Panc1 (cell line): ENCODE measurements around the gene FEN1. TPM values are rescaled to one million over a fixed set of nuclear protein-coding genes. Genes with fewer than 3 reads are reported as not detected.

Source experiments
- ATAC-seq: fragments of 200-7000 bp; cut with Tn5 transposase; 2 replicates; pipeline ENCODE4 v1.9.1; 2020; ENCODE audit warnings: mild to moderate bottlenecking, moderate library complexity
- BruUV-seq: library from RNA; stranded (reverse); fragments of 400-500 nt; replicated peaks from 2 replicates; lab custom pipeline; 2021; lab: Mats Ljungman, UMichigan
- CTCF ChIA-PET: fragments of 300-600 bp; sonication (Branson Sonifier 250); formaldehyde crosslinking; loops from one replicate; lab custom pipeline; 2022; ENCODE audit warnings: antibody characterized with exemption; lab: Charles Lee
- POLR2A ChIA-PET: fragments of 300-600 bp; sonication (Branson Sonifier 250); formaldehyde crosslinking; loops from one replicate; lab custom pipeline; 2022; ENCODE audit warnings: antibody characterized with exemption; lab: Charles Lee
- DNase-seq: peaks from one replicate; pipeline ENCODE4 v3.0.0-alpha.2; 2010; ENCODE audit warnings: low read depth, low spot score
- H3K27ac ChIP-seq: 2 replicates; pipeline ENCODE4 v1.5.1; 2011; ENCODE audit warnings: mild to moderate bottlenecking, low read length, inconsistent platforms
- H3K27me3 ChIP-seq: fragments of 200-500 bp; sonication (Bioruptor generic); 2 replicates; pipeline ENCODE4 v1.6.0; 2014; ENCODE audit warnings: low read length, inconsistent platforms; ENCODE audit not compliant: control insufficient read depth, insufficient read depth
- H3K36me3 ChIP-seq: fragments of 200-500 bp; sonication (Bioruptor generic); 2 replicates; pipeline ENCODE4 v1.5.1; 2014; ENCODE audit warnings: inconsistent platforms, mild to moderate bottlenecking, low read length, moderate library complexity; ENCODE audit not compliant: control insufficient read depth, insufficient read depth
- H3K4me1 ChIP-seq: 2 replicates; pipeline ENCODE4 v1.5.1; 2011; ENCODE audit warnings: inconsistent platforms, mild to moderate bottlenecking, low read length, moderate library complexity; ENCODE audit not compliant: control insufficient read depth, insufficient read depth
- H3K4me3 ChIP-seq, 2 experiments: 2 replicates each; pipeline ENCODE4 v1.5.1; 2011 to 2012; ENCODE audit warnings: low read depth in 2 of 2, low read length in 2 of 2, mild to moderate bottlenecking in 2 of 2, inconsistent platforms in 1 of 2, moderate library complexity in 1 of 2
- H3K9me3 ChIP-seq: fragments of 200-500 bp; sonication (Bioruptor generic); 2 replicates; pipeline ENCODE4 v1.5.1; 2014; ENCODE audit warnings: low read depth, mild to moderate bottlenecking, inconsistent platforms, low read length, moderate library complexity; ENCODE audit not compliant: control insufficient read depth, insufficient read depth
- POLR2AphosphoS5 ChIP-seq: IDR thresholded peaks from 2 replicates; pipeline ENCODE4 v1.6.1; 2012; ENCODE audit warnings: mild to moderate bottlenecking, low read depth, low read length, moderate library complexity
- SIN3A ChIP-seq: IDR thresholded peaks from 2 replicates; pipeline ENCODE4 v1.6.1; 2012; ENCODE audit warnings: low read depth, mild to moderate bottlenecking, low read length, moderate library complexity, borderline replicate concordance; ENCODE audit not compliant: insufficient read depth
- TCF7L2 ChIP-seq: IDR thresholded peaks from 2 replicates; pipeline ENCODE4 v1.6.1; 2011; ENCODE audit warnings: mild to moderate bottlenecking, low read depth, low read length, inconsistent platforms
- in situ Hi-C: cut with HindIII; loops from 2 replicates; pipeline ENCODE4 v1.10.0; 2016; ENCODE audit warnings: low sequenced_read_pairs, low pct_unique_long_range_greater_than_20kb
- intact Hi-C: fragments of 100-400 bp; cut with micrococcal nuclease; formaldehyde crosslinking; loops from one replicate; pipeline ENCODE4 v1.10.0; 2022; ENCODE audit not compliant: unreplicated experiment
- total RNA-seq: library from RNA; stranded (reverse); gene quantifications from one replicate; pipeline ENCODE4 v1.2.1, GENCODE V29; 2021; ENCODE audit not compliant: unreplicated experiment
- TF ChIP-seq, protein P1 (sequence below), 2 experiments: IDR thresholded peaks; 2 replicates each; pipeline ENCODE4 v1.6.1; 2011 to 2012; ENCODE audit warnings: low read depth in 2 of 2, control low read depth in 1 of 2, low read length in 1 of 2, mild to moderate bottlenecking in 1 of 2, moderate library complexity in 1 of 2; ENCODE audit not compliant: insufficient read depth in 1 of 2
- TF ChIP-seq, protein P2 (sequence below): fragments of 450-650 bp; IDR thresholded peaks from 2 replicates; pipeline ENCODE4 v1.5.1; 2017; ENCODE audit warnings: mild to moderate bottlenecking

FEN1 gene
- total RNA-seq, 1 experiment from 2014 or later = 67.6 TPM

DNA sequence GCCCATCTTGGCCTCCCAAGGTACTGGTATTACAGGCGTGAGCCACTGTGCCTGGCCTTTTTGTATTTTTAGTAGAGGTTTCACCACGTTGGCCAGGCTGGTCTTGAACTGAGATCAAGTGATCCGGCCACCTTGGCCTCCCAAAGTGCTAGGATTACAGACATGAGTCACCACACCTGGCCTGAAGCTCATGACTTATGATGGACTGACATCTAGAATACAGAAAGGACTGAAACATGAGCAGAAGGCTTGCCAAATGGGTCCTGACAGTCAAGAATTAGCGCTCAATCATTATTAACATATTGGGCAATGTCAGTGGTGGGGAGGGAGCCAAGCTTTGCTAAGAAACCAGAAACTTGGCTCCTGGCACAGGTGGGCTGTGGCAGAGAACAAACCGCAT lies 19.1 kb downstream of the FEN1 start:
- no peak overlapping the region for H3K27ac ChIP-seq
- ATAC-seq (no peak), DNase-seq (no peak)
- CTCF ChIA-PET = no interaction called here
- no peaks in the 10 kb centered on the region for H3K9me3 ChIP-seq
- in situ Hi-C loops = no loop called here
- TF ChIP-seq POLR2AphosphoS5 (no peak), TCF7L2 (no peak), SIN3A (no peak)
- TF ChIP-seq, protein P1, sequence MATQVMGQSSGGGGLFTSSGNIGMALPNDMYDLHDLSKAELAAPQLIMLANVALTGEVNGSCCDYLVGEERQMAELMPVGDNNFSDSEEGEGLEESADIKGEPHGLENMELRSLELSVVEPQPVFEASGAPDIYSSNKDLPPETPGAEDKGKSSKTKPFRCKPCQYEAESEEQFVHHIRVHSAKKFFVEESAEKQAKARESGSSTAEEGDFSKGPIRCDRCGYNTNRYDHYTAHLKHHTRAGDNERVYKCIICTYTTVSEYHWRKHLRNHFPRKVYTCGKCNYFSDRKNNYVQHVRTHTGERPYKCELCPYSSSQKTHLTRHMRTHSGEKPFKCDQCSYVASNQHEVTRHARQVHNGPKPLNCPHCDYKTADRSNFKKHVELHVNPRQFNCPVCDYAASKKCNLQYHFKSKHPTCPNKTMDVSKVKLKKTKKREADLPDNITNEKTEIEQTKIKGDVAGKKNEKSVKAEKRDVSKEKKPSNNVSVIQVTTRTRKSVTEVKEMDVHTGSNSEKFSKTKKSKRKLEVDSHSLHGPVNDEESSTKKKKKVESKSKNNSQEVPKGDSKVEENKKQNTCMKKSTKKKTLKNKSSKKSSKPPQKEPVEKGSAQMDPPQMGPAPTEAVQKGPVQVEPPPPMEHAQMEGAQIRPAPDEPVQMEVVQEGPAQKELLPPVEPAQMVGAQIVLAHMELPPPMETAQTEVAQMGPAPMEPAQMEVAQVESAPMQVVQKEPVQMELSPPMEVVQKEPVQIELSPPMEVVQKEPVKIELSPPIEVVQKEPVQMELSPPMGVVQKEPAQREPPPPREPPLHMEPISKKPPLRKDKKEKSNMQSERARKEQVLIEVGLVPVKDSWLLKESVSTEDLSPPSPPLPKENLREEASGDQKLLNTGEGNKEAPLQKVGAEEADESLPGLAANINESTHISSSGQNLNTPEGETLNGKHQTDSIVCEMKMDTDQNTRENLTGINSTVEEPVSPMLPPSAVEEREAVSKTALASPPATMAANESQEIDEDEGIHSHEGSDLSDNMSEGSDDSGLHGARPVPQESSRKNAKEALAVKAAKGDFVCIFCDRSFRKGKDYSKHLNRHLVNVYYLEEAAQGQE (IDR thresholded peaks at IDR 0.05; ENCODE audit: insufficient read depth in 1 of 2, low read depth in 2 of 2, low read length in 1 of 2) = no peak
- TF ChIP-seq, protein P2, sequence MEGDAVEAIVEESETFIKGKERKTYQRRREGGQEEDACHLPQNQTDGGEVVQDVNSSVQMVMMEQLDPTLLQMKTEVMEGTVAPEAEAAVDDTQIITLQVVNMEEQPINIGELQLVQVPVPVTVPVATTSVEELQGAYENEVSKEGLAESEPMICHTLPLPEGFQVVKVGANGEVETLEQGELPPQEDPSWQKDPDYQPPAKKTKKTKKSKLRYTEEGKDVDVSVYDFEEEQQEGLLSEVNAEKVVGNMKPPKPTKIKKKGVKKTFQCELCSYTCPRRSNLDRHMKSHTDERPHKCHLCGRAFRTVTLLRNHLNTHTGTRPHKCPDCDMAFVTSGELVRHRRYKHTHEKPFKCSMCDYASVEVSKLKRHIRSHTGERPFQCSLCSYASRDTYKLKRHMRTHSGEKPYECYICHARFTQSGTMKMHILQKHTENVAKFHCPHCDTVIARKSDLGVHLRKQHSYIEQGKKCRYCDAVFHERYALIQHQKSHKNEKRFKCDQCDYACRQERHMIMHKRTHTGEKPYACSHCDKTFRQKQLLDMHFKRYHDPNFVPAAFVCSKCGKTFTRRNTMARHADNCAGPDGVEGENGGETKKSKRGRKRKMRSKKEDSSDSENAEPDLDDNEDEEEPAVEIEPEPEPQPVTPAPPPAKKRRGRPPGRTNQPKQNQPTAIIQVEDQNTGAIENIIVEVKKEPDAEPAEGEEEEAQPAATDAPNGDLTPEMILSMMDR = no peak
- H3K4me3 ChIP-seq = no peak overlapping the region
- BruUV-seq = no TSS peak
- H3K4me1 ChIP-seq = 0 out of 2 replicates have a peak, but pooled peaks cover 4% of the 10 kb centered on the region
- intact Hi-C loops = no loop called here
- POLR2A ChIA-PET = no interaction called here
- peaks cover 12% of the 10 kb centered on the region; the same call in 1 of the 2 replicates for H3K36me3 ChIP-seq
- H3K27me3 ChIP-seq = no peaks in the 10 kb centered on the region

DNA sequence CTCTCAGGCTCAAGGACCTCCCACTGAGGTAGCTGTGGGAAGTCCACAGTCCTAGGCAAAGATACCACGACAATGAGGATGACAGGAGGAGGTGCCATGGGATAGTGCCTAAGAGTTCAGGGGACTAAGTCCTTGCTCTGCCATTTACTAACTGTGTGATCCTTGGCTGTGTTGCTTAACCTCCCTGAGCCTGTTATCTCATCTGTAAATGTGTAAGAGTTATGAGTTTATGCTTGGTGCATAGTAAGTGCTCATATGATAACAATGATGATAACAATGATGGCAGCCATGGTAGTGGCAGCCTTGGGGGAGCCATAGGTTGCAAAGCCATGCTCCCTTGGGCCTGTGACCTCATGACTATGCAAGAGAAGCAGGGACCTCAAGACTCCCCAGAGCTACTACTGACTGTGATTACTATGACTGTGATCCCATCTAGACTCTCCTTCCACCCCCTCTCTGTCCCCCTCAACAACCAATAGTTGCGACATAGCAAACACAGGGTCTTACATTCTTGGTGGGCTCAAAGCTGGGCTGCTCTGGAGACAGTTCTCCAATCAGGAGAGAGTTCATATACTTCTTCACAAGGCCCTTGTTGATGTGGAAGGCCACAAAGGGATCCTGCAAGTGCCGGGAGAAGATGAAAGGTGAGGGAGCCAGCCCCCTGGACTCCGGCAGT lies 20.2 kb downstream of the FEN1 start:
- in situ Hi-C loops (no loop called here), intact Hi-C loops (no loop called here)
- H3K4me1 ChIP-seq = peaks cover 11% of the 10 kb centered on the region
- BruUV-seq = no TSS peak
- H3K36me3 ChIP-seq = peaks cover 12% of the 10 kb centered on the region; the same call in 1 of the 2 replicates
- H3K9me3 ChIP-seq = no peaks in the 10 kb centered on the region
- no peak for ATAC-seq
- no peak for DNase-seq
- no peaks in the 10 kb centered on the region for H3K27me3 ChIP-seq
- ChIA-PET POLR2A (no interaction called here), CTCF (no interaction called here)
- no peak overlapping the region for H3K4me3 ChIP-seq
- TF ChIP-seq, protein P1 (IDR thresholded peaks at IDR 0.05; ENCODE audit: insufficient read depth in 1 of 2, low read depth in 2 of 2, low read length in 1 of 2) = no peak
- TF ChIP-seq, protein P2 = no peak
- TF ChIP-seq SIN3A (no peak), TCF7L2 (no peak)
- no peak overlapping the region for H3K27ac ChIP-seq
